ENCODE measurements around the gene SIGLEC12. TPM values are rescaled to one million over a fixed set of nuclear protein-coding genes. Genes with fewer than 3 reads are reported as not detected.

The SIGLEC12 gene
- total and polyA plus RNA-seq, 2 of the 13 experiments (the other 11 are each of a cell fraction or from before 2014, with no cell fraction given), result not detected

- TF ChIP-seq GMEB2 (CRISPR knock-in tag; IDR thresholded peaks at IDR 0.05; ENCODE audit: low read depth), result no peak
- 0 out of 2 replicates have a peak, but pooled peaks have one; percentile 59 for TF ChIP-seq ATF6 (CRISPR knock-in tag; conservative IDR thresholded peaks at IDR 0.05)
- no peak for TF ChIP-seq SNAI1 (CRISPR knock-in tag; IDR thresholded peaks at IDR 0.05; ENCODE audit: borderline replicate concordance)
- no peak for TF ChIP-seq PPARG (CRISPR knock-in tag; conservative IDR thresholded peaks at IDR 0.05)
- 0 out of 2 replicates have a peak, but pooled peaks have one; percentile 16 for TF ChIP-seq ARID5B (CRISPR knock-in tag; IDR thresholded peaks at IDR 0.05)
- TF ChIP-seq CBX2 (IDR thresholded peaks at IDR 0.05; ENCODE audit: low read depth, low read length), result no peak
- no peak for TF ChIP-seq CBX2 (CRISPR knock-in tag; IDR thresholded peaks at IDR 0.05; ENCODE audit: low read depth)
- no peak for TF ChIP-seq BATF2 (CRISPR knock-in tag; IDR thresholded peaks at IDR 0.05)
- TF ChIP-seq NRL (CRISPR knock-in tag; IDR thresholded peaks at IDR 0.05; ENCODE audit: borderline replicate concordance), result no peak
- TF ChIP-seq GPN1 (CRISPR knock-in tag; IDR thresholded peaks at IDR 0.05; ENCODE audit: borderline replicate concordance), result no peak
- TF ChIP-seq ZNF558 (CRISPR knock-in tag; IDR thresholded peaks at IDR 0.05; ENCODE audit: borderline replicate concordance), result no peak
- no peak for TF ChIP-seq AKAP8 (CRISPR knock-in tag; IDR thresholded peaks at IDR 0.05)
- no peak for TF ChIP-seq HMGA1 (CRISPR knock-in tag; conservative IDR thresholded peaks at IDR 0.05)
- no peak for TF ChIP-seq ZNF44 (CRISPR knock-in tag; IDR thresholded peaks at IDR 0.05)
- no peak for TF ChIP-seq ZNF629 (CRISPR knock-in tag; conservative IDR thresholded peaks at IDR 0.05)
- TF ChIP-seq DNMT3B (CRISPR knock-in tag; conservative IDR thresholded peaks at IDR 0.05), result 0 out of 2 replicates have a peak, but pooled peaks have one; percentile 76
- no peak for TF ChIP-seq ZNF761 (CRISPR knock-in tag; conservative IDR thresholded peaks at IDR 0.05)
- TF ChIP-seq XBP1 (CRISPR knock-in tag; IDR thresholded peaks at IDR 0.05), result no peak
- no peak for TF ChIP-seq BCL3 (CRISPR knock-in tag; IDR thresholded peaks at IDR 0.05)
- TF ChIP-seq BORCS8-MEF2B (CRISPR knock-in tag; IDR thresholded peaks at IDR 0.05), result peak; percentile 44; the same call in 1 of the 2 replicates
Measured at GRCh38 chr19:51480590-51480989, 21.0 kb downstream of the SIGLEC12 start (continued).

All from HepG2 (cell line).